ENCODE data around the gene GSX2.

GSX2 gene

DNA sequence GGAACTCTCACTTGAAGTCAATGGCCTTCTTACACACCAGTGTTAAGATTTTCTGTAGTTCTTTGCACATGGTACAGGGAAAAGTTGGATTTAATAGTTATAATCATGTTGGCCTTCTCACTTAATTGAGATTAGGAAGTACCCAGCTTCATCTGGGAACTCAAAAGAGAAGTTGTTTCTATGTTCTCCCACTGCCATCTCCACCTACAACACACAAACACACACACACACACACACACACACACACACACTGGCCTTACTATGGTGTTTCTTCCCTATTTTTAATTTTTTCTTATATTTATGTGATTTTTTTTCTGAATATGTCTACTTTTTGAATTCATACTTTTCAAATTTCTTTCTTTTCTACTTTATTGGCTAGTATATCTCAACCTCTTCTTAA is 25.6 kb upstream of the GSX2 start (continued):
- TF ChIP-seq, protein P1, sequence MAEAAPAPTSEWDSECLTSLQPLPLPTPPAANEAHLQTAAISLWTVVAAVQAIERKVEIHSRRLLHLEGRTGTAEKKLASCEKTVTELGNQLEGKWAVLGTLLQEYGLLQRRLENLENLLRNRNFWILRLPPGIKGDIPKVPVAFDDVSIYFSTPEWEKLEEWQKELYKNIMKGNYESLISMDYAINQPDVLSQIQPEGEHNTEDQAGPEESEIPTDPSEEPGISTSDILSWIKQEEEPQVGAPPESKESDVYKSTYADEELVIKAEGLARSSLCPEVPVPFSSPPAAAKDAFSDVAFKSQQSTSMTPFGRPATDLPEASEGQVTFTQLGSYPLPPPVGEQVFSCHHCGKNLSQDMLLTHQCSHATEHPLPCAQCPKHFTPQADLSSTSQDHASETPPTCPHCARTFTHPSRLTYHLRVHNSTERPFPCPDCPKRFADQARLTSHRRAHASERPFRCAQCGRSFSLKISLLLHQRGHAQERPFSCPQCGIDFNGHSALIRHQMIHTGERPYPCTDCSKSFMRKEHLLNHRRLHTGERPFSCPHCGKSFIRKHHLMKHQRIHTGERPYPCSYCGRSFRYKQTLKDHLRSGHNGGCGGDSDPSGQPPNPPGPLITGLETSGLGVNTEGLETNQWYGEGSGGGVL (tag by site-specific recombination; IDR thresholded peaks at IDR 0.05): no peak
- TF ChIP-seq ZNF473 (tag by site-specific recombination; IDR thresholded peaks at IDR 0.05) (no peak), ZNF24 (tag by site-specific recombination; IDR thresholded peaks at IDR 0.05) (no peak), ZNF155 (tag by site-specific recombination; IDR thresholded peaks at IDR 0.05) (no peak), SETDB1 (IDR thresholded peaks at IDR 0.05; ENCODE audit: insufficient read length, low read length) (no peak), KLF8 (tag by site-specific recombination; IDR thresholded peaks at IDR 0.05) (no peak), ZBTB48 (tag by site-specific recombination; IDR thresholded peaks at IDR 0.05) (no peak)
- TF ChIP-seq, protein P2, sequence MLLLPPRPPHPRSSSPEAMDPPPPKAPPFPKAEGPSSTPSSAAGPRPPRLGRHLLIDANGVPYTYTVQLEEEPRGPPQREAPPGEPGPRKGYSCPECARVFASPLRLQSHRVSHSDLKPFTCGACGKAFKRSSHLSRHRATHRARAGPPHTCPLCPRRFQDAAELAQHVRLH (tag by site-specific recombination; IDR thresholded peaks at IDR 0.05): no peak
- TF ChIP-seq, protein P3, sequence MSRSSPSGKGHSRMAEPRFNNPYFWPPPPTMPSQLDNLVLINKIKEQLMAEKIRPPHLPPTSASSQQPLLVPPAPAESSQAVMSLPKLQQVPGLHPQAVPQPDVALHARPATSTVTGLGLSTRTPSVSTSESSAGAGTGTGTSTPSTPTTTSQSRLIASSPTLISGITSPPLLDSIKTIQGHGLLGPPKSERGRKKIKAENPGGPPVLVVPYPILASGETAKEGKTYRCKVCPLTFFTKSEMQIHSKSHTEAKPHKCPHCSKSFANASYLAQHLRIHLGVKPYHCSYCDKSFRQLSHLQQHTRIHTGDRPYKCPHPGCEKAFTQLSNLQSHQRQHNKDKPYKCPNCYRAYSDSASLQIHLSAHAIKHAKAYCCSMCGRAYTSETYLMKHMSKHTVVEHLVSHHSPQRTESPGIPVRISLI (tag by site-specific recombination; IDR thresholded peaks at IDR 0.05): no peak

DNA sequence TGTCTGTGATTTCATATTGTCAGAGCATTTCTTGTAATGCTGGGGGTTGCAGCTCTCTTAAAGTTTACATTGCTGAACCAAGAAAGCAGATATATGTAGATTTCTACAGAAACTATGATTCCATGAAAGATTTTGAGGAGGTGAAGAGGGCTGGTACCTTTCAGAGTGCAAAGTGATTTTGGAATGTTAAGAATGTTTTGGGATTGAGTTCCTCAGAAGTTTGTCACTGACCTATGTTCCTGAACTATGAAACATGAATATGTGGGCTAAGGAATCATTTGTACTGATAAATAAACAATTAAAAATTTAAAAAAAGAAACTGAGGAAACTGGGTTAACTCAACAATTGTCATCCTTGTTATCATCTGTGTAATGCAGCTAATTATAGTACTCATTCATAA is 23.3 kb upstream of the GSX2 start:
- H3K36me3 ChIP-seq (ENCODE audit: control insufficient read depth in 2 of 2, insufficient read depth in 1 of 2, low read length in 2 of 2): no peaks in the 10 kb centered on the region
- POLR2A ChIA-PET: no interaction called here
- no peaks in the 10 kb centered on the region for H3K4me1 ChIP-seq (ENCODE audit: control insufficient read depth, insufficient read depth, low read length)
- TF ChIP-seq ZSCAN23 (tag by site-specific recombination; IDR thresholded peaks at IDR 0.05): no peak
- no peak for TF ChIP-seq ZNF558 (tag by site-specific recombination; IDR thresholded peaks at IDR 0.05)
- TF ChIP-seq ZNF514 (tag by site-specific recombination; IDR thresholded peaks at IDR 0.05): no peak
- TF ChIP-seq ZNF10 (tag by site-specific recombination; IDR thresholded peaks at IDR 0.05): no peak
- no peak for TF ChIP-seq ZNF561 (tag by site-specific recombination; IDR thresholded peaks at IDR 0.05; ENCODE audit: borderline replicate concordance)
- TF ChIP-seq SP2 (tag by site-specific recombination; IDR thresholded peaks at IDR 0.05): no peak
- no peak for TF ChIP-seq ZNF837 (tag by site-specific recombination; IDR thresholded peaks at IDR 0.05)
- TF ChIP-seq ZNF266 (tag by site-specific recombination; IDR thresholded peaks at IDR 0.05; ENCODE audit: low read depth): no peak
- CTCF ChIA-PET: no interaction called here
- H3K4me3 ChIP-seq (ENCODE audit: low read depth, low read length): no peak overlapping the region
- H3K27ac ChIP-seq (ENCODE audit: extremely low read depth, low read depth, low read length): no peak overlapping the region
- H3K9me3 ChIP-seq (ENCODE audit: control insufficient read depth, insufficient read depth, low read depth, low read length): no peaks in the 10 kb centered on the region

DNA sequence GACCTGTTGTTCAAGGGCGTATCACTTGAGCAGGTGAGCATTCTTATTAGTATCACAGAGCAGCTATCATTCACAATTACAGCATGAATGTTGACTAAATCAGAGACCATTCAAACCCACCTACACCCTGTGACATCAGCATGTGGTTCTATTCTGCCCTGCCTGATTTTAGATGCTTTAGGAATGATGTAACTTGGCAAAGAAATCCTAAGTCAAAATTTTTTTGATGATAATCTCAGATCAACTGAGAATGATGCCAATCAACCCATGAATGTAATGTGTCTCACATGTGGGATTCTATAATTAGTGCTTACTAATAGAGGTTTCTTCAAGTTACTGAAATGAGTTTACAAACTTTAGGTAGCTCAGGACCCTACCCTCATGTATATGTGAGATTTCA is 22.2 kb upstream of the GSX2 start:
- CTCF ChIA-PET: no interaction called here
- TF ChIP-seq ZNF335 (tag by site-specific recombination; conservative IDR thresholded peaks at IDR 0.05) (0 out of 2 replicates have a peak, but pooled peaks have one; percentile 23), ZNF48 (tag by site-specific recombination; IDR thresholded peaks at IDR 0.05) (no peak)
- POLR2A ChIA-PET: no interaction called here
- H3K9me3 ChIP-seq (ENCODE audit: control insufficient read depth, insufficient read depth, low read depth, low read length): no peaks in the 10 kb centered on the region
- no peaks in the 10 kb centered on the region for H3K36me3 ChIP-seq (ENCODE audit: control insufficient read depth in 2 of 2, insufficient read depth in 1 of 2, low read length in 2 of 2)
- no peak overlapping the region for H3K4me3 ChIP-seq (ENCODE audit: low read depth, low read length)
- no peaks in the 10 kb centered on the region for H3K4me1 ChIP-seq (ENCODE audit: control insufficient read depth, insufficient read depth, low read length)
- no peak overlapping the region for H3K27ac ChIP-seq (ENCODE audit: extremely low read depth, low read depth, low read length)

DNA sequence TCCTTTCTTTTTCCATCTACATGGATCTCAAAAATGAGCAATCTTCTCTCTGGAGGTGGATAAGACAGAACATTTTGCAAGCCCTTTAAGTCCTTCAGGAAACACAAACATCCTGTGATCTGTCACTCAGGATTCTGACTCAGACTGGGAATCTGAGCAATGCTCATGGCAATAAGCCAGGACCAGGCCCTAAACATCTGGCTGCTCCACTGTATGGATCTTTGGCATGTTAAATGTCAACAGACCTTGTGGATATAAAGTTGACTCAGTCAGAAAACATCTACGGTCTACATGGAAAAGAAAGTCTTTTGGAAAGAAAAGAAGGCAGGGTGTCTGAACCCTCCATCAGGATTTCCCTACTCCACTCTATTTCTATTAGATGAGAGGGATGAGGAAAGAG is 17.8 kb upstream of the GSX2 start:
- no peak overlapping the region for H3K4me3 ChIP-seq (ENCODE audit: low read depth, low read length)
- no peaks in the 10 kb centered on the region for H3K9me3 ChIP-seq (ENCODE audit: control insufficient read depth, insufficient read depth, low read depth, low read length)
- POLR2A ChIA-PET: no interaction called here
- H3K27ac ChIP-seq (ENCODE audit: extremely low read depth, low read depth, low read length): no peak overlapping the region
- H3K36me3 ChIP-seq (ENCODE audit: control insufficient read depth in 2 of 2, insufficient read depth in 1 of 2, low read length in 2 of 2): no peaks in the 10 kb centered on the region
- no peaks in the 10 kb centered on the region for H3K4me1 ChIP-seq (ENCODE audit: control insufficient read depth, insufficient read depth, low read length)
- CTCF ChIA-PET: no interaction called here
- TF ChIP-seq GLI2 (tag by site-specific recombination; IDR thresholded peaks at IDR 0.05; ENCODE audit: borderline replicate concordance, low read depth) (no peak), ZNF23 (tag by site-specific recombination; IDR thresholded peaks at IDR 0.05; ENCODE audit: borderline replicate concordance) (no peak), ZNF629 (tag by site-specific recombination; IDR thresholded peaks at IDR 0.05) (peak; percentile 77), BCL11B (tag by site-specific recombination; IDR thresholded peaks at IDR 0.05; ENCODE audit: low read depth) (no peak), GLIS2 (tag by site-specific recombination; IDR thresholded peaks at IDR 0.05) (no peak), ZNF274 (IDR thresholded peaks at IDR 0.05; ENCODE audit: low read length) (no peak), ZNF274 (tag by site-specific recombination; IDR thresholded peaks at IDR 0.05; ENCODE audit: borderline replicate concordance) (no peak)
- TF ChIP-seq, protein P4, sequence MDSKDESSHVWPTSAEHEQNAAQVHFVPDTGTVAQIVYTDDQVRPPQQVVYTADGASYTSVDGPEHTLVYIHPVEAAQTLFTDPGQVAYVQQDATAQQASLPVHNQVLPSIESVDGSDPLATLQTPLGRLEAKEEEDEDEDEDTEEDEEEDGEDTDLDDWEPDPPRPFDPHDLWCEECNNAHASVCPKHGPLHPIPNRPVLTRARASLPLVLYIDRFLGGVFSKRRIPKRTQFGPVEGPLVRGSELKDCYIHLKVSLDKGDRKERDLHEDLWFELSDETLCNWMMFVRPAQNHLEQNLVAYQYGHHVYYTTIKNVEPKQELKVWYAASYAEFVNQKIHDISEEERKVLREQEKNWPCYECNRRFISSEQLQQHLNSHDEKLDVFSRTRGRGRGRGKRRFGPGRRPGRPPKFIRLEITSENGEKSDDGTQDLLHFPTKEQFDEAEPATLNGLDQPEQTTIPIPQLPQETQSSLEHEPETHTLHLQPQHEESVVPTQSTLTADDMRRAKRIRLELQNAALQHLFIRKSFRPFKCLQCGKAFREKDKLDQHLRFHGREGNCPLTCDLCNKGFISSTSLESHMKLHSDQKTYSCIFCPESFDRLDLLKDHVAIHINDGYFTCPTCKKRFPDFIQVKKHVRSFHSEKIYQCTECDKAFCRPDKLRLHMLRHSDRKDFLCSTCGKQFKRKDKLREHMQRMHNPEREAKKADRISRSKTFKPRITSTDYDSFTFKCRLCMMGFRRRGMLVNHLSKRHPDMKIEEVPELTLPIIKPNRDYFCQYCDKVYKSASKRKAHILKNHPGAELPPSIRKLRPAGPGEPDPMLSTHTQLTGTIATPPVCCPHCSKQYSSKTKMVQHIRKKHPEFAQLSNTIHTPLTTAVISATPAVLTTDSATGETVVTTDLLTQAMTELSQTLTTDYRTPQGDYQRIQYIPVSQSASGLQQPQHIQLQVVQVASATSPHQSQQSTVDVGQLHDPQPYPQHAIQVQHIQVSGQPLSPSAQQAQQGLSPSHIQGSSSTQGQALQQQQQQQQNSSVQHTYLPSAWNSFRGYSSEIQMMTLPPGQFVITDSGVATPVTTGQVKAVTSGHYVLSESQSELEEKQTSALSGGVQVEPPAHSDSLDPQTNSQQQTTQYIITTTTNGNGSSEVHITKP (tag by site-specific recombination; IDR thresholded peaks at IDR 0.05): 0 out of 2 replicates have a peak, but pooled peaks have one; percentile 10

Data from HEK293 (cell line).